Natural killer cell treated with Interleukin-12 subunit alpha and Interleukin-12 subunit beta and Interleukin-15 and Interleukin-18, amount 100 ng/mL, for 72 hours (primary cell): ENCODE results near the gene KASH5. TPM values are rescaled to one million over a fixed set of nuclear protein-coding genes. Genes with fewer than 3 reads are reported as not detected.

Experiments
- ATAC-seq, 2 donors: fragments of 150-1000 bp; cut with Tn5 transposase in 1 of 2; sonication (Bioruptor Pico), chemical (Tn5 transposase) in 1 of 2; 2 replicates each; pipeline ENCODE4 v1.10.0; 2021
- DNase-seq: peaks from one replicate; pipeline ENCODE4 v3.0.0; 2022; ENCODE audit warnings: low spot score
- H3K27ac Mint-ChIP-seq, 2 donors: 1 replicate in 1 of 2; 2 replicates in 1 of 2; pipeline ENCODE4 v1.8.0; 2022; ENCODE audit warnings: mixed read lengths in 2 of 2, mild to moderate bottlenecking in 1 of 2, moderate library complexity in 1 of 2
- H3K27me3 Mint-ChIP-seq, 2 donors: 1 replicate in 1 of 2; 2 replicates in 1 of 2; pipeline ENCODE4 v1.8.0; 2022; ENCODE audit warnings: mixed read lengths in 2 of 2
- H3K36me3 Mint-ChIP-seq: one replicate; pipeline ENCODE4 v1.8.0; 2022; ENCODE audit warnings: mixed read lengths
- H3K4me1 Mint-ChIP-seq, 2 donors: 1 replicate in 1 of 2; 2 replicates in 1 of 2; pipeline ENCODE4 v1.8.0; 2022; ENCODE audit warnings: low read depth in 2 of 2, mixed read lengths in 2 of 2, mild to moderate bottlenecking in 1 of 2
- H3K4me3 Mint-ChIP-seq: one replicate; pipeline ENCODE4 v1.8.0; 2022; ENCODE audit warnings: mixed read lengths
- H3K9me3 Mint-ChIP-seq: 2 replicates; pipeline ENCODE4 v1.8.0; 2022; ENCODE audit warnings: mixed read lengths
- total RNA-seq, 2 donors: library from RNA; stranded (reverse); gene quantifications; one replicate each; pipeline ENCODE4 v1.2.3, GENCODE V29; 2022

KASH5 gene
- total RNA-seq, 2 donors from 2014 or later = 0.56 TPM; not detected in 1

- no peaks in the 10 kb centered on the region for H3K9me3 Mint-ChIP-seq
- no peak overlapping the region for H3K27ac Mint-ChIP-seq
- H3K27me3 Mint-ChIP-seq = peaks cover 7 to 10% of the 10 kb centered on the region in 2 donors
- peaks cover 5 to 15% of the 10 kb centered on the region in 2 donors for H3K4me1 Mint-ChIP-seq
- ATAC-seq = no peak
- H3K36me3 Mint-ChIP-seq = no peaks in the 10 kb centered on the region
- no peak overlapping the region for H3K4me3 Mint-ChIP-seq
- DNase-seq = no peak
These were observed 5.8 kb downstream of the KASH5 start for GRCh38 chr19:49393881-49394280.

GRCh38 chr19:49395581-49396407, 7.7 kb downstream of the KASH5 start:
- ATAC-seq (no peak), DNase-seq (no peak)
- Mint-ChIP-seq H3K27me3 (peaks cover 7 to 10% of the 10 kb centered on the region in 2 donors), H3K27ac (no peak overlapping the region), H3K36me3 (no peaks in the 10 kb centered on the region), H3K4me3 (no peak overlapping the region), H3K9me3 (no peaks in the 10 kb centered on the region), H3K4me1 (peaks cover 5 to 14% of the 10 kb centered on the region in 2 donors)

- Mint-ChIP-seq H3K4me1 (peaks cover 4 to 5% of the 10 kb centered on the region in 2 donors), H3K27me3 (peaks cover 4 to 9% of the 10 kb centered on the region in 2 donors), H3K36me3 (no peaks in the 10 kb centered on the region), H3K27ac (no peak overlapping the region), H3K9me3 (no peaks in the 10 kb centered on the region), H3K4me3 (no peak overlapping the region)
- ATAC-seq (no peak), DNase-seq (no peak)
These were observed 8.9 kb downstream of the KASH5 start for GRCh38 chr19:49396738-49397505.

GRCh38 chr19:49398001-49398615, 10.1 kb downstream of the KASH5 start:
- Mint-ChIP-seq H3K4me1 (no peaks in the 10 kb centered on the region), H3K27ac (no peak overlapping the region), H3K4me3 (no peak overlapping the region), H3K9me3 (no peaks in the 10 kb centered on the region), H3K36me3 (no peaks in the 10 kb centered on the region), H3K27me3 (peaks cover 0 to 7% of the 10 kb centered on the region in 2 donors)
- DNase-seq (no peak), ATAC-seq (no peak)

GRCh38 chr19:49398931-49399330, 10.9 kb downstream of the KASH5 start:
- ATAC-seq = no peak
- no peaks in the 10 kb centered on the region for H3K9me3 Mint-ChIP-seq
- no peaks in the 10 kb centered on the region for H3K4me1 Mint-ChIP-seq
- no peak overlapping the region for H3K4me3 Mint-ChIP-seq
- no peak overlapping the region for H3K27ac Mint-ChIP-seq
- no peak for DNase-seq
- H3K27me3 Mint-ChIP-seq = peaks cover 0 to 7% of the 10 kb centered on the region in 2 donors
- H3K36me3 Mint-ChIP-seq = no peaks in the 10 kb centered on the region

- DNase-seq (no peak), ATAC-seq (no peak)
- Mint-ChIP-seq H3K4me3 (no peak overlapping the region), H3K27ac (no peak overlapping the region), H3K9me3 (no peaks in the 10 kb centered on the region), H3K27me3 (peaks cover 0 to 7% of the 10 kb centered on the region in 2 donors), H3K36me3 (no peaks in the 10 kb centered on the region), H3K4me1 (no peaks in the 10 kb centered on the region)
These were observed 12.0 kb downstream of the KASH5 start for GRCh38 chr19:49400029-49400428.

GRCh38 chr19:49403404-49404187, 15.5 kb downstream of the KASH5 start:
- Mint-ChIP-seq H3K9me3 (no peaks in the 10 kb centered on the region), H3K4me1 (no peaks in the 10 kb centered on the region), H3K4me3 (no peak overlapping the region), H3K27ac (no peak overlapping the region), H3K36me3 (no peaks in the 10 kb centered on the region), H3K27me3 (peaks cover 0 to 3% of the 10 kb centered on the region in 2 donors)
- no peak for DNase-seq
- no peak for ATAC-seq

GRCh38 chr19:49407079-49407478, 19.0 kb downstream of the KASH5 start:
- no peak for DNase-seq
- H3K4me1 Mint-ChIP-seq = peaks cover 9 to 13% of the 10 kb centered on the region in 2 donors
- peaks cover 0 to 1% of the 10 kb centered on the region in 2 donors for H3K27me3 Mint-ChIP-seq
- ATAC-seq = peak in 1 of 2 donors; percentile 61
- no peaks in the 10 kb centered on the region for H3K9me3 Mint-ChIP-seq
- H3K36me3 Mint-ChIP-seq = no peaks in the 10 kb centered on the region
- no peak overlapping the region for H3K4me3 Mint-ChIP-seq
- H3K27ac Mint-ChIP-seq = no peak overlapping the region

GRCh38 chr19:49407482-49408015, 19.5 kb downstream of the KASH5 start:
- Mint-ChIP-seq H3K4me1 (peaks cover 9 to 13% of the 10 kb centered on the region in 2 donors), H3K9me3 (no peaks in the 10 kb centered on the region), H3K36me3 (no peaks in the 10 kb centered on the region), H3K27ac (no peak overlapping the region), H3K4me3 (no peak overlapping the region), H3K27me3 (peaks cover 0 to 6% of the 10 kb centered on the region in 2 donors)
- no peak for DNase-seq
- ATAC-seq = peak in 1 of 2 donors; percentile 40

- H3K9me3 Mint-ChIP-seq = no peaks in the 10 kb centered on the region
- ATAC-seq = peak; percentile 19 to 25
- peak overlapping the region; percentile 40 for H3K4me3 Mint-ChIP-seq
- peaks cover 9 to 13% of the 10 kb centered on the region in 2 donors for H3K4me1 Mint-ChIP-seq
- no peak for DNase-seq
- H3K27ac Mint-ChIP-seq = peak overlapping the region; percentile 40 to 78
- H3K36me3 Mint-ChIP-seq = no peaks in the 10 kb centered on the region
- H3K27me3 Mint-ChIP-seq = peaks cover 0 to 10% of the 10 kb centered on the region in 2 donors
These were observed 20.9 kb downstream of the KASH5 start for GRCh38 chr19:49408816-49409440.

- H3K4me3 Mint-ChIP-seq = peak overlapping the region; percentile 40
- peaks cover 9 to 13% of the 10 kb centered on the region in 2 donors for H3K4me1 Mint-ChIP-seq
These were observed 21.5 kb downstream of the KASH5 start for GRCh38 chr19:49409441-49410029.

GRCh38 chr19:49411681-49412326, 23.8 kb downstream of the KASH5 start:
- peaks cover 0 to 13% of the 10 kb centered on the region in 2 donors for H3K27me3 Mint-ChIP-seq
- peaks cover 9 to 13% of the 10 kb centered on the region in 2 donors for H3K4me1 Mint-ChIP-seq
- ATAC-seq (no peak), DNase-seq (no peak)
- H3K36me3 Mint-ChIP-seq = no peaks in the 10 kb centered on the region
- H3K4me3 Mint-ChIP-seq = no peak overlapping the region
- no peaks in the 10 kb centered on the region for H3K9me3 Mint-ChIP-seq
- H3K27ac Mint-ChIP-seq = no peak overlapping the region

More at GRCh38 chr19:49409441-49410029, 21.5 kb downstream of the KASH5 start:
- DNase-seq (no peak), ATAC-seq (peak in 1 of 2 donors; percentile 43)
- Mint-ChIP-seq H3K27ac (peak overlapping the region; percentile 40 to 78), H3K36me3 (no peaks in the 10 kb centered on the region), H3K9me3 (no peaks in the 10 kb centered on the region), H3K27me3 (peaks cover 0 to 10% of the 10 kb centered on the region in 2 donors)
